ENCODE measurements around the gene SLC9B1.

Gene SLC9B1

GRCh38 chr4:103019308-103020124 lies at the start of gene SLC9B1:
TSS of gene SLC9B1 (minus strand) at chr4:103019705. CDS start at chr4:102991711, 27,994 bp downstream.
- Mint-ChIP-seq H3K9me3 (no peaks in the 10 kb centered on the region), H3K27ac (peak within 1 kb of the TSS; percentile 93), H3K4me1 (ENCODE audit: low read depth) (peaks cover 18% of the 10 kb centered on the region), H3K36me3 (ENCODE audit: low read depth) (no peaks in the 10 kb centered on the region), H3K27me3 (no peaks in the 10 kb centered on the region), H3K4me3 (peak within 1 kb of the TSS; percentile 79)
- intact Hi-C loops (cut with micrococcal nuclease), result no loop called here

GRCh38 chr4:103067841-103068547 lies 48.5 kb upstream of the SLC9B1 start:
- H3K27ac Mint-ChIP-seq, result no peak overlapping the region

DNA sequence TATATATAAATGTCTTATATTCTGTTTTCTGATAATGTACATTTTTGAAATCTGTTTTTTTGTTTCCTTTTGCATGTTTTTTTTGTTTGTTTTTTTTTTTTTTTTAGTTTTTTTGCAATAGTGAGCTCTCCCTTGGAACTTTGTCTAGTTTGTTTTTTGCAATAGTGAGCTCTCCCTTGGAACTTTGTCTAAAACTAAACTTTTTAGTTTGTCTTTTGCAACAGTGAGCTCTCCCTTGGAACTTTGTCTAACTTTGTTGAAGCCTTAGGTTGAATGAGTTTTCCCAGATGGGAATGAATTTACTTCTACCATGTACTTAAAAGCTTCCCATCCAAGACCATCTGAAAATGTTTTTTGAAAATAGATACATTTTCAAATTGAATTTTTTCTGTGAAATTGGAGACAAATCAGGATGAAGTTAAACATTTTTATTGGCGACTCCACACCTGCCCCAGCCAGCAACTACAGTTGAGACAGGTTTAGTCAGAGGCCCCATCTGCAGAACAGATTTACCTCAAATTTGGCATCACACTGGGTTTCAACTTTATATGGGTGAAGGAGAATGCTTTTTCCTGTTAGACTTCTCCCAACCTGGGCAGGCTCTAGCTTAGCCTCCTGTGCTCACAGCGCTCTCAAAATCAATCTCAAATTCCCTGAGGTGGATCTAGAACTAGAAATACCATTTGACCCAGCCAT lies 41.1 kb upstream of the SLC9B1 start:
- Mint-ChIP-seq H3K27ac (no peak overlapping the region), H3K27me3 (no peaks in the 10 kb centered on the region), H3K4me1 (ENCODE audit: low read depth) (peaks cover 5% of the 10 kb centered on the region), H3K4me3 (no peak overlapping the region), H3K9me3 (no peaks in the 10 kb centered on the region), H3K36me3 (ENCODE audit: low read depth) (no peaks in the 10 kb centered on the region)
- intact Hi-C loops (cut with micrococcal nuclease), result no loop called here

More at GRCh38 chr4:103067841-103068547, 48.5 kb upstream of the SLC9B1 start:
- Mint-ChIP-seq H3K27me3 (no peaks in the 10 kb centered on the region), H3K4me1 (ENCODE audit: low read depth) (no peaks in the 10 kb centered on the region), H3K9me3 (no peaks in the 10 kb centered on the region), H3K4me3 (no peak overlapping the region), H3K36me3 (ENCODE audit: low read depth) (no peaks in the 10 kb centered on the region)
- intact Hi-C loops (cut with micrococcal nuclease), result no loop called here

- no peak overlapping the region for H3K27ac Mint-ChIP-seq
- H3K36me3 Mint-ChIP-seq (ENCODE audit: low read depth), result no peaks in the 10 kb centered on the region
- H3K4me3 Mint-ChIP-seq, result no peak overlapping the region
- H3K9me3 Mint-ChIP-seq, result no peaks in the 10 kb centered on the region
- H3K27me3 Mint-ChIP-seq, result no peaks in the 10 kb centered on the region
- intact Hi-C loops (cut with micrococcal nuclease), result no loop called here
- H3K4me1 Mint-ChIP-seq (ENCODE audit: low read depth), result peaks cover 5% of the 10 kb centered on the region
Observed at GRCh38 chr4:103054030-103054429, 34.5 kb upstream of the SLC9B1 start.

DNA sequence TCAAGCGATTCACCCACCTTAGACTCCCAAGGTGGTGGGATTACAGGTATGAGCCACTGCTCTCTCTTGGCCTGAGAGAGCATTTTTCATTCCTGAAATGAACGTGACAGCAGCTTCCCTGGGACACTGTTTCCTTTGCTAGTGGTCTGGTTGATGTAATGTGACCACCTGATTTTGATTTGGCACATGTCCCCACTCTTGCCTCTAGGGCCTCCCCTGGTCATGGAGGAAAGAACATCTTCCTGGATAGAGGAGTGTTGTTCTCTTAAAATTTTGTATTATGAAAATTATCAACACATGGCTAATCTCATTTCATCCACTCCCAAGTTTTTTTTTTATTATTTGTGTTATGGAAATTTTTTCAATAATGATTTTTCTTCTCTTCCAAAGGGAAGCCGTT lies 33.3 kb upstream of the SLC9B1 start:
- Mint-ChIP-seq H3K9me3 (no peaks in the 10 kb centered on the region), H3K27ac (no peak overlapping the region), H3K36me3 (ENCODE audit: low read depth) (no peaks in the 10 kb centered on the region), H3K4me3 (no peak overlapping the region), H3K27me3 (no peaks in the 10 kb centered on the region), H3K4me1 (ENCODE audit: low read depth) (peaks cover 5% of the 10 kb centered on the region)
- intact Hi-C loops (cut with micrococcal nuclease), result no loop called here

- intact Hi-C loops (cut with micrococcal nuclease), result no loop called here
- Mint-ChIP-seq H3K4me1 (ENCODE audit: low read depth) (peaks cover 5% of the 10 kb centered on the region), H3K9me3 (no peaks in the 10 kb centered on the region), H3K4me3 (no peak overlapping the region), H3K27me3 (no peaks in the 10 kb centered on the region), H3K36me3 (ENCODE audit: low read depth) (no peaks in the 10 kb centered on the region), H3K27ac (no peak overlapping the region)
Observed at GRCh38 chr4:103052145-103052544, 32.6 kb upstream of the SLC9B1 start.

DNA sequence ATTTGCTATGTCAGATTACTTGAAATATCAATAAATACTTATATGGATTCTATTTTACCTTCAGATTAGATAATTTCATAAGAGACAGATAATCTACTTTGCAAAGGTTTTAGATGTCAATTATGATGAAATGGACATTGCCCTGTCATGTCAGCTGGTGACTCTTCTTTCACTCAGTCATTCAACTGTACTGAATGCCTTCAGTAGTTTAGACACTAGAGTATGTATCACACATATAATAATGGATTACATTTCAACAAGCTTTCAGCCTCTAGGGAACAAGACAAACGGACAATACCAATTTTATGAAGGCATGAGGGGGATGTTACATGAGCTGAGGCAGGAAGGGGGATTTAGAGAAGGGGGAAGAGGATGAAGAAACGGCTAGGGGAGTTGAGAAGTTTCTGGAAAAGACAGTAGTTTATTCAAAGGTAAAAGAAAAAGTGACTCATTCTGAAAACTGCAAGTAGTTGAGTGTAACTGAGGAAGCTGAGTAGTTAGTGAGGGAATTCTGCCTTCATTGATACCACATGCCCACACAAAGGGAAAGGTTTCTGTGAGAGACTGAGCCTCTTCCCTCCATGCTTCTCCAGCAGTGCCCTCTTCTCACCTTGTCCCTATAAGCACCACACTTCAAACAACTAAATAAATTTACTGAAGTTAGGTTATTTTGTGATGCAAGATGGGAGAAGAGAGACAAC lies 31.4 kb upstream of the SLC9B1 start:
- Mint-ChIP-seq H3K27ac (no peak overlapping the region), H3K4me3 (no peak overlapping the region), H3K4me1 (ENCODE audit: low read depth) (peaks cover 5% of the 10 kb centered on the region), H3K9me3 (no peaks in the 10 kb centered on the region), H3K36me3 (ENCODE audit: low read depth) (no peaks in the 10 kb centered on the region), H3K27me3 (no peaks in the 10 kb centered on the region)
- intact Hi-C loops (cut with micrococcal nuclease), result no loop called here

GRCh38 chr4:103046416-103047290 lies 27.1 kb upstream of the SLC9B1 start:
- no peaks in the 10 kb centered on the region for H3K9me3 Mint-ChIP-seq
- intact Hi-C loops (cut with micrococcal nuclease), result loop anchor here (5.0 kb wide), 1 partner anchor 46 kb away; no protein-coding TSS in a partner anchor
- no peaks in the 10 kb centered on the region for H3K27me3 Mint-ChIP-seq
- no peaks in the 10 kb centered on the region for H3K4me1 Mint-ChIP-seq (ENCODE audit: low read depth)
- H3K4me3 Mint-ChIP-seq, result no peak overlapping the region
- H3K36me3 Mint-ChIP-seq (ENCODE audit: low read depth), result no peaks in the 10 kb centered on the region
- H3K27ac Mint-ChIP-seq, result no peak overlapping the region

GRCh38 chr4:103044183-103044582 lies 24.7 kb upstream of the SLC9B1 start:
- intact Hi-C loops (cut with micrococcal nuclease), result no loop called here
- H3K9me3 Mint-ChIP-seq, result no peaks in the 10 kb centered on the region
- no peaks in the 10 kb centered on the region for H3K4me1 Mint-ChIP-seq (ENCODE audit: low read depth)
- H3K27ac Mint-ChIP-seq, result no peak overlapping the region
- H3K36me3 Mint-ChIP-seq (ENCODE audit: low read depth), result no peaks in the 10 kb centered on the region
- H3K27me3 Mint-ChIP-seq, result no peaks in the 10 kb centered on the region
- no peak overlapping the region for H3K4me3 Mint-ChIP-seq

GRCh38 chr4:103036169-103036568 lies 16.7 kb upstream of the SLC9B1 start:
- no peak overlapping the region for H3K4me3 Mint-ChIP-seq
- H3K27ac Mint-ChIP-seq, result no peak overlapping the region
- no peaks in the 10 kb centered on the region for H3K4me1 Mint-ChIP-seq (ENCODE audit: low read depth)
- no peaks in the 10 kb centered on the region for H3K9me3 Mint-ChIP-seq
- no peaks in the 10 kb centered on the region for H3K36me3 Mint-ChIP-seq (ENCODE audit: low read depth)
- H3K27me3 Mint-ChIP-seq, result no peaks in the 10 kb centered on the region
- intact Hi-C loops (cut with micrococcal nuclease), result no loop called here

- no peaks in the 10 kb centered on the region for H3K27me3 Mint-ChIP-seq
- no peak overlapping the region for H3K4me3 Mint-ChIP-seq
- H3K9me3 Mint-ChIP-seq, result no peaks in the 10 kb centered on the region
- H3K36me3 Mint-ChIP-seq (ENCODE audit: low read depth), result no peaks in the 10 kb centered on the region
- H3K27ac Mint-ChIP-seq, result no peak overlapping the region
- intact Hi-C loops (cut with micrococcal nuclease), result no loop called here
- no peaks in the 10 kb centered on the region for H3K4me1 Mint-ChIP-seq (ENCODE audit: low read depth)
Observed at GRCh38 chr4:103032574-103032973, 13.1 kb upstream of the SLC9B1 start.

DNA sequence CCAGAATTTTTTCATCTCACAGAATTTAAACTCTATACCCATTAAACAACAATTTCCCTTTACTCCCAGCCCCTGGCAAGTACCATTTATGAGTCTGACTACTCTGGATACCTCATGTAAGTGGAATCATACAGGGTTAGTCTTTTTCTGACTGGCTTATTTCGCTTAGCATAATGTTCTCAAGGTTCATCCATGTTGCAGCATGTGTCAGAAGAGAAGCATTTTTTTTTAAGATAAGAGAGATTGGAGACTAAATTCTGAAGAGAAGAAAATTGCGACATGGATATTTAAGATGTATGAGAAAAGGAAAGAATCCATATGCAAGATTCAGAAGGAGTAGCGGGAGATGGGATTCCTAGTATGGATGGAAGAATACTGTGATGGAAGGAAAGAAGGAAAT lies 11.3 kb upstream of the SLC9B1 start:
- no peaks in the 10 kb centered on the region for H3K9me3 Mint-ChIP-seq
- H3K4me1 Mint-ChIP-seq (ENCODE audit: low read depth), result no peaks in the 10 kb centered on the region
- no peak overlapping the region for H3K27ac Mint-ChIP-seq
- no peak overlapping the region for H3K4me3 Mint-ChIP-seq
- no peaks in the 10 kb centered on the region for H3K36me3 Mint-ChIP-seq (ENCODE audit: low read depth)
- intact Hi-C loops (cut with micrococcal nuclease), result no loop called here
- no peaks in the 10 kb centered on the region for H3K27me3 Mint-ChIP-seq

DNA sequence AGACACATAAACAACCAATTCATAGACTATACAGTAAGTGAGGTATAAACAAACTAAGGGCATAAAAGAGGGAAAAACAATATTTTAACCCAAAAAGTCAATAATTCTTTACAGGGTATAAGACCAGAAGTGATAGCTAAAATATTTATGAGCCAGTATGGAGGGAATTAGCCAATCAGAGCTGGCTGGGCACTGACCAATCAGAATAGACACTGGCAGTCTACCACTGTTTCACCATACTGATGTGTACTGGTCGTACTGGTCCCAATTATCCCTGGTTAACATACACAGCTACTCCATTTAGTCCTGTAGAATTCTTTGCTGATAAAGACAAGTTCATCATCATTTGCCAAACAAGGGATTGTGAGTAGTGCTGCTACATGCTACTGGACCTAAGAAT lies 9.8 kb upstream of the SLC9B1 start:
- Mint-ChIP-seq H3K9me3 (no peaks in the 10 kb centered on the region), H3K4me1 (ENCODE audit: low read depth) (no peaks in the 10 kb centered on the region), H3K27ac (no peak overlapping the region), H3K27me3 (no peaks in the 10 kb centered on the region), H3K36me3 (ENCODE audit: low read depth) (no peaks in the 10 kb centered on the region), H3K4me3 (no peak overlapping the region)
- intact Hi-C loops (cut with micrococcal nuclease), result no loop called here

Measured in dendritic cell treated with granulocyte-macrophage colony-stimulating factor and Interleukin-4, amounts not matched to agents 40 ng/mL and 50 ng/mL, for 4 days (primary cell).